Natural killer cell (primary cell): Measurements from ENCODE around the gene CIPC. TPM values are rescaled to one million over a fixed set of nuclear protein-coding genes. Genes with fewer than 3 reads are reported as not detected.

ENCODE experiments used
- ATAC-seq, 3 donors: fragments of 150-1000 bp in 2 of 3; fragments of 200-7000 bp in 1 of 3; cut with Tn5 transposase; 1 replicate in 1 of 3; 2 replicates in 2 of 3; pipeline ENCODE4 v1.10.0; 2021; ENCODE audit warnings: mild to moderate bottlenecking in 2 of 3, moderate library complexity in 2 of 3
- DNase-seq, 2 donors: peaks; one replicate each; pipeline versions ENCODE4 v3.0.0 to v3.0.0-alpha.2; 2013 to 2021; ENCODE audit warnings: mixed read lengths in 1 of 2
- H3K27ac ChIP-seq: one replicate; pipeline ENCODE4 v1.5.1; 2013; ENCODE audit warnings: mild to moderate bottlenecking, low read length
- H3K27me3 ChIP-seq: one replicate; pipeline ENCODE4 v1.6.1; 2013; ENCODE audit warnings: low read length; ENCODE audit not compliant: control insufficient read depth, insufficient read depth
- H3K36me3 ChIP-seq: one replicate; pipeline ENCODE4 v1.6.1; 2013; ENCODE audit warnings: low read length; ENCODE audit not compliant: control insufficient read depth, insufficient read depth
- H3K4me1 ChIP-seq: one replicate; pipeline ENCODE4 v1.6.1; 2013; ENCODE audit warnings: low read length; ENCODE audit not compliant: control insufficient read depth, insufficient read depth
- H3K4me3 ChIP-seq: one replicate; pipeline ENCODE4 v1.5.1; 2013; ENCODE audit warnings: low read length
- H3K9me3 ChIP-seq: one replicate; pipeline ENCODE4 v1.6.1; 2013; ENCODE audit warnings: low read length; ENCODE audit not compliant: control insufficient read depth, insufficient read depth
- H3K27ac Mint-ChIP-seq, 2 donors: one replicate each; pipeline ENCODE4 v1.8.0; 2022; ENCODE audit warnings: mild to moderate bottlenecking in 2 of 2, mixed read lengths in 2 of 2, moderate library complexity in 1 of 2
- H3K27me3 Mint-ChIP-seq, 2 donors: one replicate each; pipeline ENCODE4 v1.8.0; 2022; ENCODE audit warnings: low read depth in 2 of 2, mixed read lengths in 2 of 2
- H3K36me3 Mint-ChIP-seq: one replicate; pipeline ENCODE4 v1.8.0; 2022; ENCODE audit warnings: mixed read lengths
- H3K4me1 Mint-ChIP-seq, 2 donors: one replicate each; pipeline ENCODE4 v1.8.0; 2022; ENCODE audit warnings: mixed read lengths in 2 of 2
- H3K4me3 Mint-ChIP-seq: one replicate; pipeline ENCODE4 v1.8.0; 2022; ENCODE audit warnings: mild to moderate bottlenecking, moderate library complexity, mixed read lengths
- H3K9me3 Mint-ChIP-seq, 2 donors: one replicate each; pipeline ENCODE4 v1.8.0; 2022; ENCODE audit warnings: mixed read lengths in 2 of 2
- WGBS: methylation state at CpG from one replicate; pipeline ENCODE4 v1.1.7; 2013; ENCODE audit warnings: missing lambda C conversion rate; ENCODE audit not compliant: insufficient coverage; 5-methylcytosine and 5-hydroxymethylcytosine counted together
- intact Hi-C: fragments of 100-400 bp; cut with micrococcal nuclease; formaldehyde crosslinking; loops from one replicate; pipeline ENCODE4 v1.14.2; 2022
- total RNA-seq, 4 donors: library from RNA; stranded (reverse); fragments of 120-200 nt in 1 of 4; gene quantifications; one replicate each; pipeline versions ENCODE4 v1.2.3 to v1.2.4, GENCODE V29; 2013 to 2022
- TF ChIP-seq, protein P1 (sequence below): fragments of 200-600 bp; IDR thresholded peaks from one replicate; pipeline ENCODE4 v1.8.0; 2022; ENCODE audit warnings: antibody characterized with exemption

The CIPC gene
- total RNA-seq, 3 donors from 2014 or later (not counting 1 experiment from before 2014, with no cell fraction given): 7.1 to 10.0 (median 9.9) TPM

DNA sequence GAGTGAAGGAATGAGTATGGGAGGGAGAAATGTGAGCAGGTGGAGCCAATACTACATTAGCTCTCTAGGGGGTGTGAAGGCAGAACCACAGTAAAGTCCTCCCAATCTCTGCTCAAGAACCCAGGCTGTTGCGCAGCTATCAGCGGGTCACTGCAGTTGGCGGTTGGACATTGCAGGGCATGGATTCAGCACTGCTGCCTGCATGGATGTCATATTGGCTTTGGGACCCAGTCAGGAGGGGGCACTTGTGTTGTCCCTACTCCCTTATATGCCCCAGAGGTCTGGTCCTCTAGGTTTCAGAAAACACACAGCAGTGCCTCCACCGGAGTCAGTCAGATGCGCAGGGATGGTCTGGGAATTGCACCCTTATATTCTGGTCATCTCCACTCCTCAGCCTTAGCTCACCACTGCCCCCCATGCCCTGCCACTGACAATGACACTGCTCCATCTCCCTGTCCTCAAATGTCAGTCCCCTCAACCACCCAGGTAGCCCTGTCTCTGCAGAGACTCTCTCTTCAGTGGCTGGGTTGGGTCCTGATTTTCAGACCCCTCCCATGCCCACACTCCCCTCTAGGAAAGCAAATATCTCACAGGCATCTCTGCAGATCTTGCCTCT lies 33.9 kb downstream of the CIPC start:
- H3K27ac ChIP-seq: no peak overlapping the region
- no peak overlapping the region for H3K4me3 ChIP-seq
- intact Hi-C loops: no loop called here
- Mint-ChIP-seq H3K9me3 (no peaks in the 10 kb centered on the region), H3K4me1 (peaks cover 0 to 6% of the 10 kb centered on the region in 2 donors), H3K27me3 (peaks cover 57 to 67% of the 10 kb centered on the region in 2 donors), H3K4me3 (no peak overlapping the region), H3K36me3 (no peaks in the 10 kb centered on the region), H3K27ac (no peak overlapping the region)
- H3K4me1 ChIP-seq: no peaks in the 10 kb centered on the region
- ATAC-seq: no peak
- H3K27me3 ChIP-seq: peaks cover 9% of the 10 kb centered on the region
- WGBS: 85% methylated on average over 5 of the region's 5 CpGs
- DNase-seq: no peak
- no peaks in the 10 kb centered on the region for H3K36me3 ChIP-seq
- no peaks in the 10 kb centered on the region for H3K9me3 ChIP-seq
- TF ChIP-seq, protein P1, sequence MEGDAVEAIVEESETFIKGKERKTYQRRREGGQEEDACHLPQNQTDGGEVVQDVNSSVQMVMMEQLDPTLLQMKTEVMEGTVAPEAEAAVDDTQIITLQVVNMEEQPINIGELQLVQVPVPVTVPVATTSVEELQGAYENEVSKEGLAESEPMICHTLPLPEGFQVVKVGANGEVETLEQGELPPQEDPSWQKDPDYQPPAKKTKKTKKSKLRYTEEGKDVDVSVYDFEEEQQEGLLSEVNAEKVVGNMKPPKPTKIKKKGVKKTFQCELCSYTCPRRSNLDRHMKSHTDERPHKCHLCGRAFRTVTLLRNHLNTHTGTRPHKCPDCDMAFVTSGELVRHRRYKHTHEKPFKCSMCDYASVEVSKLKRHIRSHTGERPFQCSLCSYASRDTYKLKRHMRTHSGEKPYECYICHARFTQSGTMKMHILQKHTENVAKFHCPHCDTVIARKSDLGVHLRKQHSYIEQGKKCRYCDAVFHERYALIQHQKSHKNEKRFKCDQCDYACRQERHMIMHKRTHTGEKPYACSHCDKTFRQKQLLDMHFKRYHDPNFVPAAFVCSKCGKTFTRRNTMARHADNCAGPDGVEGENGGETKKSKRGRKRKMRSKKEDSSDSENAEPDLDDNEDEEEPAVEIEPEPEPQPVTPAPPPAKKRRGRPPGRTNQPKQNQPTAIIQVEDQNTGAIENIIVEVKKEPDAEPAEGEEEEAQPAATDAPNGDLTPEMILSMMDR: no peak

DNA sequence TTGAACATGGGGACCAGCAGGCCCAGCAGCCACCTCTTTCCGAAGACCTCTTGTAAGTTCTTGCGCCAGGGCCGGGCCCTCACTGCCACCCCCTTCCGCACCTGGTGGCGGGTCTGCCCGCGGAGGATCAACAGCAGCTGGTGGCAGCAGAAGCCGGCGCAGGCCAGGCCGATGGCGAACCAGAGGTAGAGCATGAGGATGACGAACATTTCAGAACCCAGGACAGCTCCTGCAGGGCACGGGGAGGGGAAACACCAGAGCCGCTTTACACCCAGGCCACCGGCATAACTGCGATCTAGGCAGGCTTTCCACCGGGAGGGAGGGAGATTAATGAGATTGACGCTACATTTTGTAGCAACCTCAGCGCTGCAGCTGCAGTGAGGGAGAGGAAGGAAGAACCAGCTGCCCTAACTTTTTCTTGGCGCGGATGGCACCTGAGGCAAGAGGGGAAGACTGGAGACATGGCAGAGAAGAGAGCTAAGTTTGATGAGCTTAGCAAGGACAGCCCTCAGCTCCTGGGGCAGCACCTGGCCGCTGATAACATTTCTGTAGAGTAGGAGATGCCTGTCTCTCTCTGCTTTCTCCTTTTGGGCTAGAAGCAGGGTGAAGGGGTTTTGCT lies 35.8 kb downstream of the CIPC start:
- Histone ChIP-seq H3K4me1 (no peaks in the 10 kb centered on the region), H3K9me3 (no peaks in the 10 kb centered on the region), H3K4me3 (no peak overlapping the region), H3K27me3 (peaks cover 15% of the 10 kb centered on the region), H3K36me3 (no peaks in the 10 kb centered on the region), H3K27ac (no peak overlapping the region)
- TF ChIP-seq, protein P1: no peak
- no peak overlapping the region for H3K27ac Mint-ChIP-seq
- DNase-seq: peak; percentile 25 to 77
- intact Hi-C loops: no loop called here
- no peaks in the 10 kb centered on the region for H3K9me3 Mint-ChIP-seq
- no peaks in the 10 kb centered on the region for H3K36me3 Mint-ChIP-seq
- H3K27me3 Mint-ChIP-seq: peaks cover 55 to 74% of the 10 kb centered on the region in 2 donors
- H3K4me3 Mint-ChIP-seq: no peak overlapping the region
- peaks cover 0 to 6% of the 10 kb centered on the region in 2 donors for H3K4me1 Mint-ChIP-seq
- ATAC-seq: peak; percentile 61 to 86 (median 85)
- WGBS: 12% methylated on average over 22 of the region's 22 CpGs

- WGBS: 85% methylated on average over 15 of the region's 15 CpGs
- Mint-ChIP-seq H3K4me1 (peaks cover 0 to 12% of the 10 kb centered on the region in 2 donors), H3K9me3 (no peaks in the 10 kb centered on the region), H3K4me3 (no peak overlapping the region), H3K27ac (no peak overlapping the region), H3K27me3 (peaks cover 49 to 64% of the 10 kb centered on the region in 2 donors), H3K36me3 (no peaks in the 10 kb centered on the region)
- H3K4me3 ChIP-seq: no peak overlapping the region
- TF ChIP-seq, protein P1: no peak
- intact Hi-C loops: no loop called here
- DNase-seq (no peak), ATAC-seq (no peak)
- H3K27ac ChIP-seq: no peak overlapping the region
- no peaks in the 10 kb centered on the region for H3K9me3 ChIP-seq
- H3K4me1 ChIP-seq: peaks cover 17% of the 10 kb centered on the region
- peaks cover 34% of the 10 kb centered on the region for H3K27me3 ChIP-seq
- no peaks in the 10 kb centered on the region for H3K36me3 ChIP-seq
These were observed 41.0 kb downstream of the CIPC start for GRCh38 chr14:77139022-77139421.
